GM10266 (cell line): ENCODE measurements around the gene CDH22.

ENCODE experiments used
- DNase-seq: peaks from one replicate; pipeline ENCODE4 v3.0.0; 2012; ENCODE audit errors: extremely low spot score
- CTCF ChIP-seq: IDR thresholded peaks from 2 replicates; pipeline ENCODE4 v1.5.1; 2012; ENCODE audit warnings: mild to moderate bottlenecking, low read depth; ENCODE audit not compliant: control insufficient read depth, insufficient read depth; ENCODE audit errors: missing control alignments

Gene CDH22

GRCh38 chr20:46283426-46284039 is 24.8 kb downstream of the CDH22 start:
- no peak for DNase-seq
- TF ChIP-seq CTCF = no peak

DNA sequence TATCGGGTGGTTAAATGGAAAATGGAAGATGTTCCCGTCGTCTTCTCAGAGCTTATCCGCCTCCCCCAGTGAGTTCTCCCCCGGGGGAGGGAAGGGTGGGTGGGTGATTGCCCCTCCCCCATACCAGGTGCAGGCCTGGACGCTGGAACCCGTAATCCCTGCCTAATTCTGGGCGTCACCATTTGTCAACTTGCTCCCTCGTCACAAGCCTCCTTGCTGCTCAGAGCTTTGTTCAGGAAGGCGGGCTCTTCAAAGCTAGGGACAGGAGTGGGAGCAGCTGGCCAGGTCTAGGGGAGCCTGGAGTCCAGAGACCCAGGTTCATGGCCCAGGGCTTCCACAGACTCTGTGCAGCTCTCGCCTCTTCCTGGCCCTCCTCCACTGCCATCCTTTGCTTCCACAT is 25.6 kb downstream of the CDH22 start:
- no peak for DNase-seq
- TF ChIP-seq CTCF = no peak

DNA sequence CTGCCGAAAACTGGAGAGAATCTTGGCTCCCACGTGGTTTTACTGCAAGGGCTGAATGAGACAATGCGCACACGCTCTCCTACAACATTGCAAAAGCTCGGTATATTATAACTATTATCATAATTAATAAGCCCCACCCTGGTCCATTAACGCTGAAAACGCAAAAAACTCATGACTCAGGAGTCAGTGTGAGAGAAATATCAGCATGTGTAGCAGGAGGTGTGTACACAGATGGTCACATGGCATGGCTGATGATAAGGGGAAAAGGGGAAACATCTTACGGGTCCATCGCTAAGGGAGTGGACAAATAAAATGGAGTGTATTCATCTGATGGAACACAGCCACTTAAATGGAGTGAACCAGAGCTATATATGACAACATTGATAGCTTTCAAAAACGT is 29.2 kb downstream of the CDH22 start:
- no peak for TF ChIP-seq CTCF
- no peak for DNase-seq

- DNase-seq = no peak
- no peak for TF ChIP-seq CTCF
These were observed 30.7 kb downstream of the CDH22 start for GRCh38 chr20:46277602-46278001.

DNA sequence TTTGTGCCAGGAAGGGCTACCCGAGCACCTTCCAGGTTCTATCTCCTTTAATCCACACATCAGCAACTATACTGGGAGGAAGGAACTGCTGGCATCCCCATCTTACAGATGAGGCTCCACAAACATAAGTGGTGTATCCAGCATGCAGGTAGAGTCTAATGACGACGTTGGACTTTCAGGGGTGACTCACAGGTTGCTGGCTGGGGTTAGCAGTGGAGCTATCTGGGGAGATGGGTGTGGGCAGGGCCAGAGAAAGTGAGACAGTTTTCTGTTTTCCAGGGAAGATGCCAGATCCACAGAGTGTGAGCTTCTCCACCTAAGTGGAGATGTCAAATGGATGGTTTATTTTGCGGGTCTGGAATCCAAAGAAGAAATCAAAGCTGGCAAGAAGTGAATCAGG is 31.8 kb downstream of the CDH22 start:
- TF ChIP-seq CTCF = no peak
- no peak for DNase-seq

DNA sequence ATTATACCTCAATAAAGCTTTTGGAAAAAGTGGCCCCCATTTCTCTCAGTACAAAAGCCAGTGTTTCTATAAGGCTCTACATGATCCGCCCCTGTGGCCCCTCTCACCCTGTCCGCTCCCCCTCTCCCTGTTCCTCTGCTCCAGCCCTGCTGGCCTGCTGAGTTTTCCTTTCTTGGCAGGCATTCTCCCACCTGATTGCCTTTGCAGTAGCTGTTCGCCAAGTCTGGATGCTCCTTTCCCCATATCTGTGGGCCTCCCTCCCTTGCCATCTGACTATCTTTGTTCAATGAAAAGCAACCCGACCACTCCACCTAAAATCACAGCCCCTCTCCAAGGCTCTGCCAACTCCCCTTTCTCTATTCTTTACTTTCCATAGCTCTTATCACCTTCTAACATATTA is 33.2 kb downstream of the CDH22 start:
- TF ChIP-seq CTCF = no peak

GRCh38 chr20:46273717-46274116 is 34.6 kb downstream of the CDH22 start:
- TF ChIP-seq CTCF = no peak

More for the DNA sequence above, 33.2 kb downstream of the CDH22 start:
- DNase-seq = no peak

More at GRCh38 chr20:46273717-46274116, 34.6 kb downstream of the CDH22 start:
- no peak for DNase-seq
